ENCODE measurements around the gene TRERF1.

TRERF1 gene

DNA sequence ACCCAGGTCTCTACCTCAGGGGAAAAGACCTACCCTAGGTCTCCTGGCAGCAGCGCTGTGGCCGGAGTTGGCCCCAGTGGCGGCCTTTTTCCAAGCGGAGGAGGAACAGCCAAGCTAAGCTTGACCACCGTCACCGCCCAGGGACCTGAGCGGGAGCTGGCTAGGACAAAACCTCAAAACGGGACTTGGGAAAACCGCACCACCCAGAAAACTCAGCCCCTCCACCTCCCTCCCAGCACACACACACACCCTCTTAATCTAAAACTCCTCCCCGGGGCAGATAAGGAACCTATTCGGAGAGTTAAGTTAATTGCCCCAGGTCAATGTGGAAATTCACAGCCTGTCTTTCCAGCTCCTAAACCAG lies 2.7 kb upstream of the TRERF1 start:
- TF ChIP-seq, protein P1, sequence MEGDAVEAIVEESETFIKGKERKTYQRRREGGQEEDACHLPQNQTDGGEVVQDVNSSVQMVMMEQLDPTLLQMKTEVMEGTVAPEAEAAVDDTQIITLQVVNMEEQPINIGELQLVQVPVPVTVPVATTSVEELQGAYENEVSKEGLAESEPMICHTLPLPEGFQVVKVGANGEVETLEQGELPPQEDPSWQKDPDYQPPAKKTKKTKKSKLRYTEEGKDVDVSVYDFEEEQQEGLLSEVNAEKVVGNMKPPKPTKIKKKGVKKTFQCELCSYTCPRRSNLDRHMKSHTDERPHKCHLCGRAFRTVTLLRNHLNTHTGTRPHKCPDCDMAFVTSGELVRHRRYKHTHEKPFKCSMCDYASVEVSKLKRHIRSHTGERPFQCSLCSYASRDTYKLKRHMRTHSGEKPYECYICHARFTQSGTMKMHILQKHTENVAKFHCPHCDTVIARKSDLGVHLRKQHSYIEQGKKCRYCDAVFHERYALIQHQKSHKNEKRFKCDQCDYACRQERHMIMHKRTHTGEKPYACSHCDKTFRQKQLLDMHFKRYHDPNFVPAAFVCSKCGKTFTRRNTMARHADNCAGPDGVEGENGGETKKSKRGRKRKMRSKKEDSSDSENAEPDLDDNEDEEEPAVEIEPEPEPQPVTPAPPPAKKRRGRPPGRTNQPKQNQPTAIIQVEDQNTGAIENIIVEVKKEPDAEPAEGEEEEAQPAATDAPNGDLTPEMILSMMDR (IDR thresholded peaks at IDR 0.05; ENCODE audit: extremely low read depth, missing control alignments) = no peak
- DNase-seq (ENCODE audit: low spot score) = no peak

- peak; percentile 46 for DNase-seq (ENCODE audit: low spot score)
- TF ChIP-seq, protein P1 (IDR thresholded peaks at IDR 0.05; ENCODE audit: extremely low read depth, missing control alignments) = no peak
These were observed 2.1 kb upstream of the TRERF1 start for GRCh38 chr6:42453654-42454427.

DNA sequence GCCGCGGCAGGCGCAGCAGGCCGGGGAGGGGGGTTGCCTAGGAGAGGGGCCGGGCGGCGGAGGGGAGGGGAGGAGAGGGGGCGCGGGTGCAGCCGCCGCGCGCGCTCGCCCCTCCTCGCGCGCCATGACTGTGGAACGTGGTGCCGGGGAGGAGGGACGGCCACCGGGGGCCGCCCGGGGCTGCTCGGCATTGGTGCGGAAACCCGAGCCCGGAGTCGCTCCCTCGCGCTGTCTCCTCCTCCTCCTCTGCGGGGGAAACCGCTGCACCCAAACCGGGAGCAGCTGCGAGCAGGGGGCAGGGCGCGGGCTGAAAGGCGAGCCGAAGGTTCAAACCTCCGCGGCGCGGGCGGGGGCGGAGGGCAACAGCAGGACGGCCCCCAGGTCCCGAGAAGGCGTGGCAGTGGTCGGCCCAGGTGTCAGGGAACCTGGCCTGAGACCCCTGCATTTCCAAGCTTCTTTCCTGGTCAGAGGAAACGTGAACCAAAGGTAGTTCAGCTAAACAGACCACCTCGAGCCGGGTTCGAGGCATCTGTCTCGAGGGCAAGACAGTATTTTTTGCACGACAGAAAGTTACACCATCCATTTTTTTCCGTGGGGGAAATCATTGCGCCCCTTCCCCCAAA lies 1.4 kb upstream of the TRERF1 start:
- DNase-seq (ENCODE audit: low spot score) = peak; percentile 93
- TF ChIP-seq, protein P1 (IDR thresholded peaks at IDR 0.05; ENCODE audit: extremely low read depth, missing control alignments) = no peak

DNA sequence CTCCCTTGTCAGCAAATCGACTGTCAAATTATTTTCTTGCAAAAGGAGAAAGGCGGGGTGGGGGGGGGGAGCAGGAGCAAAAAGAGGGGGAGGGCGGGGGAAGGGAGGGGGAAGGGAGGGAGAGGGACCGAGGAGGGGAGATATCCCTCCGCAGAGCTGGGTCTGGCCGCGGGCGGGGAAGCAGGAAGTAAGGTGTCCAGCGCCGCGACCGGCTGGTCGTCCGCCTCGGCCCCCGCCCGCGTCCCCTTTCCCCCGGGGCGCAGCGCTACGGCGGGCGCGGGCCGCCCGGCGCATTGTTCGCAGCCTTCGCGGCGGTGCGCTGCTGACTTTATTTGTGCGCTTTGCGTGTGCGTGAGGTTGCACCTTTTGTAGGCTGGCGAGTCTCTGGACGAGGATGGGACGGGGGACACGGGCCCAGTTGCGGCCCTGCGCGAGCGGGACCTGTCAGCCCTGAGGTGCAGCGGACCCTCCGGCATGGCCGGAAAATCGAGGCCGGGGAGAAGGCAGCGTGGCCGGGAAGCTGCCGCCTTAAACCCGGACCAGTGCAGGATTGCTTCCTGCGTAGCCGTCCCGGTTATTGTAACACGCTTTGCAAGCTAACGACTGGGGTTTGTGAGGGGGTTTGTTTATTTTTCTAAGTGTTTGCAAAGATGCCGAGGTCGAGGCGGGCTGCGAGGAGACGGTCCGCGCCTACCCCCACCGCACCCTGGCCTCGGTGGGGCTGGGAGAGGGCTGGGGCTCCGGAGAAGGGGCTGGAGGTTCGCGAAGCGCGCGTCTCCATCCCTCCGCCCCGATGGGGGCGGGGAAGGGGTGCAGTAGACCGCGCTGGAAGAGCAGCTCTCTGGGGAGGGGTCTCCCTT lies 675 bp upstream of the TRERF1 start:
- DNase-seq (ENCODE audit: low spot score) = peak; percentile 84
- TF ChIP-seq, protein P1 (IDR thresholded peaks at IDR 0.05; ENCODE audit: extremely low read depth, missing control alignments) = no peak

GRCh38 chr6:42450477-42451332 lies 1.0 kb downstream of the TRERF1 start:
- DNase-seq (ENCODE audit: low spot score) = no peak

DNA sequence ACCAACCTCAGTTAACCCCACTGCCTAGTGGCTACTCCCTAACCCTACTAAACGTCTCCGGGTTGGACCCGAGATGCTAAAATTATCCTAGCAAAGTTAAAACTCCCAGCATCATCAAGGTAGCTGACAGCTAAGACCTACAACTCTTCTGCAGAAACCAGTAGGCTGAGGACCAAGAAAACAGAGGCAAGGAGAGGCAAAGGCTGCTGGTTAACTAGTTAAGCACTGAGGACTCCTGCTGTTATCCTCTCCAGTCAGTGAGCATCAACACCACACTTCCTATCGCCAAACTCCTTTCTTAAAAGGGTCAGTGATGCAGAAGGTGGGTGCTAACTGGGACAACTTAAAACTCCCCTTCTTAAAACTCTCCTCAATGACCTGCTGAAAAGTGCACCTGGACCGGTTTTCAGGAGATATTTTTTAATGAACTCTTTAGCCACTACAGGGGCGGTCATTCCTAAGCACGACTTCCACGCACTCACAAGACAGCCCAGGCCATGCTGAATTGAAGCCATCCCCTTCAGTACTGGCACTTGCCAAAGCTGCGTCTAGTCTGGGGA lies 1.7 kb downstream of the TRERF1 start:
- TF ChIP-seq, protein P1 (IDR thresholded peaks at IDR 0.05; ENCODE audit: extremely low read depth, missing control alignments) = no peak
- DNase-seq (ENCODE audit: low spot score) = no peak

More at GRCh38 chr6:42450477-42451332, 1.0 kb downstream of the TRERF1 start:
- TF ChIP-seq, protein P1 (IDR thresholded peaks at IDR 0.05; ENCODE audit: extremely low read depth, missing control alignments) = no peak
